GM21390 (cell line): ENCODE results near the gene EFCAB6.

Experiments
- ATAC-seq: cut with Tn5 transposase; IDR thresholded peaks from one replicate; pipeline ENCODE4 v1.9.1; 2021; ENCODE audit not compliant: unreplicated experiment

EFCAB6 gene

GRCh38 chr22:43749473-43749872, 62.6 kb downstream of the EFCAB6 start:
- no peak for ATAC-seq

- ATAC-seq = no peak
These were observed 64.2 kb downstream of the EFCAB6 start for GRCh38 chr22:43747877-43748276.

GRCh38 chr22:43747058-43747457, 65.0 kb downstream of the EFCAB6 start:
- no peak for ATAC-seq

- no peak for ATAC-seq
These were observed 66.2 kb downstream of the EFCAB6 start for GRCh38 chr22:43745783-43746356.

GRCh38 chr22:43745411-43745770, 66.7 kb downstream of the EFCAB6 start:
- no peak for ATAC-seq

- no peak for ATAC-seq
These were observed 67.2 kb downstream of the EFCAB6 start for GRCh38 chr22:43744700-43745410.

- ATAC-seq = no peak
These were observed 68.0 kb downstream of the EFCAB6 start for GRCh38 chr22:43743929-43744643.

- ATAC-seq = no peak
These were observed 69.0 kb downstream of the EFCAB6 start for GRCh38 chr22:43743131-43743530.

GRCh38 chr22:43742154-43742950, 69.8 kb downstream of the EFCAB6 start:
- no peak for ATAC-seq

- no peak for ATAC-seq
These were observed 71.4 kb downstream of the EFCAB6 start for GRCh38 chr22:43740587-43741270.

GRCh38 chr22:43739851-43740379, 72.2 kb downstream of the EFCAB6 start:
- ATAC-seq = no peak

- ATAC-seq = no peak
These were observed 74.8 kb downstream of the EFCAB6 start for GRCh38 chr22:43737150-43737828.

- ATAC-seq = no peak
These were observed 75.5 kb downstream of the EFCAB6 start for GRCh38 chr22:43736651-43737050.

- no peak for ATAC-seq
These were observed 77.5 kb downstream of the EFCAB6 start for GRCh38 chr22:43734370-43735150.

- no peak for ATAC-seq
These were observed 79.0 kb downstream of the EFCAB6 start for GRCh38 chr22:43733138-43733537.

- ATAC-seq = no peak
These were observed 80.1 kb downstream of the EFCAB6 start for GRCh38 chr22:43731988-43732387.

- no peak for ATAC-seq
These were observed 85.1 kb downstream of the EFCAB6 start for GRCh38 chr22:43726964-43727543.

GRCh38 chr22:43726322-43726721, 85.8 kb downstream of the EFCAB6 start:
- no peak for ATAC-seq

GRCh38 chr22:43723816-43724215, 88.3 kb downstream of the EFCAB6 start:
- ATAC-seq = no peak
